Colon (tissue), 2 donors: Measurements from ENCODE around the gene OR2T6.
"Not testable (repeated sequence)": the region's sequence is repeated elsewhere in the genome, so short reads cannot be mapped to it uniquely, and the experiment has no call there.

ENCODE experiments used
- FAIRE-seq: peaks from 2 replicates; lab custom pipeline; 2012; peaks lifted over from hg19 to GRCh38; lab: Jason Lieb, UNC
- donor health status: control.
- donor health status: control.

The OR2T6 gene

GRCh38 chr1:248433811-248434415 lies 58.4 kb downstream of the OR2T6 start:
- FAIRE-seq: not testable (repeated sequence)

GRCh38 chr1:248434913-248435312 lies 59.4 kb downstream of the OR2T6 start:
- not testable (repeated sequence) for FAIRE-seq

- not testable (repeated sequence) for FAIRE-seq
Measured at GRCh38 chr1:248436303-248436702, 60.8 kb downstream of the OR2T6 start.

- FAIRE-seq: not testable (repeated sequence)
Measured at GRCh38 chr1:248438668-248439067, 63.1 kb downstream of the OR2T6 start.

GRCh38 chr1:248439283-248439682 lies 63.7 kb downstream of the OR2T6 start:
- not testable (repeated sequence) for FAIRE-seq
